Esophagus squamous epithelium (tissue), 5 donors: ENCODE data around the gene KDF1. TPM values are rescaled to one million over a fixed set of nuclear protein-coding genes. Genes with fewer than 3 reads are reported as not detected.

ENCODE experiments used
- DNase-seq: peaks from one replicate; lab custom pipeline; 2025; lab: John Stamatoyannopoulos, UW
- H3K27ac ChIP-seq, 4 donors: fragments of 200-600 bp; sonication (generic); one replicate each; pipeline ENCODE4 v1.5.1; 2016 to 2019; ENCODE audit warnings: mild to moderate bottlenecking in 1 of 4
- H3K27me3 ChIP-seq, 4 donors: fragments of 200-600 bp; sonication (generic); 1 replicate in 3 of 4; 2 replicates in 1 of 4; pipeline versions ENCODE4 v1.5.1 to v1.6.0; 2017 to 2021; ENCODE audit warnings: antibody characterized with exemption in 1 of 4
- H3K36me3 ChIP-seq, 3 donors: fragments of 200-600 bp; sonication (generic); one replicate each; pipeline ENCODE4 v1.5.1; 2016 to 2019
- H3K4me1 ChIP-seq, 3 donors: fragments of 200-600 bp; sonication (generic); one replicate each; pipeline ENCODE4 v1.5.1; 2017 to 2019
- H3K4me3 ChIP-seq, 4 donors: fragments of 200-600 bp; sonication (generic); 1 replicate in 3 of 4; 2 replicates in 1 of 4; pipeline ENCODE4 v1.5.1; 2016 to 2019; ENCODE audit warnings: mild to moderate bottlenecking in 2 of 4, moderate library complexity in 1 of 4
- H3K9me3 ChIP-seq, 3 donors: fragments of 200-600 bp; sonication (generic); one replicate each; pipeline ENCODE4 v1.5.1; 2016 to 2019
- POLR2A ChIP-seq, 4 donors: fragments of 450-650 bp; IDR thresholded peaks; one replicate each; pipeline ENCODE4 v1.6.1; 2017; ENCODE audit warnings: antibody characterized with exemption in 4 of 4, mild to moderate bottlenecking in 4 of 4, moderate library complexity in 3 of 4
- WGBS, 2 donors: methylation state at CpG; one replicate each; pipeline ENCODE4 v1.1.5; 2018; 5-methylcytosine and 5-hydroxymethylcytosine counted together
- intact Hi-C: fragments of 100-400 bp; cut with DNase I; formaldehyde crosslinking; loops from one replicate; pipeline ENCODE4 v1.15.0; 2022
- total RNA-seq, 4 donors: library from RNA; depleted of rRNA; stranded (reverse); fragments of >200 nt; gene quantifications; one replicate each; pipeline ENCODE4 v1.1.0, GENCODE V29; 2016
- TF ChIP-seq, protein P1 (sequence below), 6 experiments: fragments of 450-650 bp in 4 of 6; fragments of 200-600 bp in 2 of 6; sonication (generic) in 2 of 6; IDR thresholded peaks; one replicate each; pipeline ENCODE4 v1.5.1; 2016 to 2019; ENCODE audit warnings: antibody characterized with exemption in 6 of 6, mild to moderate bottlenecking in 4 of 6, moderate library complexity in 4 of 6
- donor health status: DM: yes; HTN: yes; CAD: no.

KDF1 gene
- total RNA-seq, 4 donors from 2014 or later = 18.4 to 25.6 (median 19.6) TPM

DNA sequence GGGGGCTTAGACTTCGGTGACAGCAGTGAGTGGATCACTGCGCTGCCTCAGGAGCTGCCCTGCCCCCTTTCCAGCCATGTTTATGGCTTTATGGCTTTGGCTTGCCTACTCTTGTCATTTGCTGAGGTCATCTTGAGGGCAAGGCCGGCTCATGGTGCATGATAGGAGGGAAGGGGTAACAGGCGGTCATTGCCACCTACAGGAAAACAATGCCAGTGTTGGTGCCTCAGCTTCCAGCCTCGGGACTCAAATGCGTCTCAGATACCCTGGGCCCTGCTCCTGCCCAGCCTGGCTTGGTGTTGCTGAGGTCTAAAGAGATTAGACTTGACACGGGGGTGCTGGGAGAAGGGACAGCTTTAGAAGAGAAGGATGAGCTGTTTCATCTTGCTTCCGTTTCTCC, 14.5 kb downstream of the KDF1 start:
- peaks cover 39 to 100% (median 52%) of the 10 kb centered on the region in 3 donors for H3K36me3 ChIP-seq
- no peak overlapping the region for H3K27ac ChIP-seq
- intact Hi-C loops = no loop called here
- no peak for DNase-seq
- TF ChIP-seq, protein P1, sequence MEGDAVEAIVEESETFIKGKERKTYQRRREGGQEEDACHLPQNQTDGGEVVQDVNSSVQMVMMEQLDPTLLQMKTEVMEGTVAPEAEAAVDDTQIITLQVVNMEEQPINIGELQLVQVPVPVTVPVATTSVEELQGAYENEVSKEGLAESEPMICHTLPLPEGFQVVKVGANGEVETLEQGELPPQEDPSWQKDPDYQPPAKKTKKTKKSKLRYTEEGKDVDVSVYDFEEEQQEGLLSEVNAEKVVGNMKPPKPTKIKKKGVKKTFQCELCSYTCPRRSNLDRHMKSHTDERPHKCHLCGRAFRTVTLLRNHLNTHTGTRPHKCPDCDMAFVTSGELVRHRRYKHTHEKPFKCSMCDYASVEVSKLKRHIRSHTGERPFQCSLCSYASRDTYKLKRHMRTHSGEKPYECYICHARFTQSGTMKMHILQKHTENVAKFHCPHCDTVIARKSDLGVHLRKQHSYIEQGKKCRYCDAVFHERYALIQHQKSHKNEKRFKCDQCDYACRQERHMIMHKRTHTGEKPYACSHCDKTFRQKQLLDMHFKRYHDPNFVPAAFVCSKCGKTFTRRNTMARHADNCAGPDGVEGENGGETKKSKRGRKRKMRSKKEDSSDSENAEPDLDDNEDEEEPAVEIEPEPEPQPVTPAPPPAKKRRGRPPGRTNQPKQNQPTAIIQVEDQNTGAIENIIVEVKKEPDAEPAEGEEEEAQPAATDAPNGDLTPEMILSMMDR (IDR thresholded peaks at IDR 0.05) = no peak
- no peak for TF ChIP-seq POLR2A (IDR thresholded peaks at IDR 0.05)
- no peak overlapping the region for H3K4me3 ChIP-seq
- H3K27me3 ChIP-seq = no peaks in the 10 kb centered on the region
- 73 to 93% methylated on average over 5 to 8 of the region's 8 CpGs for WGBS, 2 donors
- H3K9me3 ChIP-seq = no peaks in the 10 kb centered on the region
- H3K4me1 ChIP-seq = no peaks in the 10 kb centered on the region

DNA sequence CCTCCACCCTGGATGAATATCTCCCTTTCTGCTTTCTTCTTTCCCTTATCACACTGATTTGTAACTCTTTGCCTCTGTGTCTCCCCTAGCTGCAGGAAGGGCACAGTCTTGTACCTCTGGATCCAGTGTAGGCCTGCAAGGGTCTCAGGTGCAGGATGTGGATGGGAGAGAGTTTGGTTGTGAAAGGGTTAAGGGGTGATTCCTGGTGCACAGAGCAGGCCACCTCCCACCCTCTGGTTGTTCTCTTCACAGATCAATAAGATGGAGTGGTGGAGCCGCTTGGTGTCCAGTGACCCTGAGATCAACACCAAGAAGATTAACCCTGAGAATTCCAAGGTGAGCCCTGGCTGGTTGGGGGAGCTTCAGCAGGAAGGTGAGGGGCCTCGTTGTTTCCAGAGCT, 15.1 kb downstream of the KDF1 start:
- intact Hi-C loops = no loop called here
- WGBS, 2 donors = 63% methylated on average over 1 of the region's 2 CpGs; no CpG with 5 or more reads in 1 of the 2 donors
- H3K9me3 ChIP-seq = no peaks in the 10 kb centered on the region
- no peak overlapping the region for H3K27ac ChIP-seq
- TF ChIP-seq, protein P1 (IDR thresholded peaks at IDR 0.05) = no peak
- no peak for TF ChIP-seq POLR2A (IDR thresholded peaks at IDR 0.05)
- peaks cover 39 to 97% (median 52%) of the 10 kb centered on the region in 3 donors for H3K36me3 ChIP-seq
- H3K4me3 ChIP-seq = no peak overlapping the region
- H3K4me1 ChIP-seq = no peaks in the 10 kb centered on the region
- no peaks in the 10 kb centered on the region for H3K27me3 ChIP-seq
- no peak for DNase-seq

DNA sequence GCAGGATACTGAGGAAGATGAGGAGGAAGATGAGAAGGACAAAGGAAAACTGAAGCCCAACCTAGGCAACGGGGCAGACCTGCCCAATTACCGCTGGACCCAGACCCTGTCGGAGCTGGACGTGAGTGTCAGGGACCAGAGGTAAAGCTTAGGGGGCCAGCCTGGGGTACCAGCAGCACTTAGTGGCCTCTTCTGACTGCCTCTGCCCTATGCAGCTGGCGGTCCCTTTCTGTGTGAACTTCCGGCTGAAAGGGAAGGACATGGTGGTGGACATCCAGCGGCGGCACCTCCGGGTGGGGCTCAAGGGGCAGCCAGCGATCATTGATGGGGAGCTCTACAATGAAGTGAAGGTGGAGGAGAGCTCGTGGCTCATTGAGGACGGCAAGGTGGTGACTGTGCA, 17.6 kb downstream of the KDF1 start:
- TF ChIP-seq POLR2A (IDR thresholded peaks at IDR 0.05) = no peak
- TF ChIP-seq, protein P1 (IDR thresholded peaks at IDR 0.05) = no peak
- Histone ChIP-seq H3K4me1 (no peaks in the 10 kb centered on the region), H3K27me3 (no peaks in the 10 kb centered on the region), H3K9me3 (no peaks in the 10 kb centered on the region), H3K36me3 (peaks cover 39 to 90% (median 52%) of the 10 kb centered on the region in 3 donors), H3K27ac (no peak overlapping the region), H3K4me3 (no peak overlapping the region)
- no peak for DNase-seq
- intact Hi-C loops = no loop called here
- WGBS, 2 donors = 90 to 91% methylated on average over 11 to 12 of the region's 12 CpGs

DNA sequence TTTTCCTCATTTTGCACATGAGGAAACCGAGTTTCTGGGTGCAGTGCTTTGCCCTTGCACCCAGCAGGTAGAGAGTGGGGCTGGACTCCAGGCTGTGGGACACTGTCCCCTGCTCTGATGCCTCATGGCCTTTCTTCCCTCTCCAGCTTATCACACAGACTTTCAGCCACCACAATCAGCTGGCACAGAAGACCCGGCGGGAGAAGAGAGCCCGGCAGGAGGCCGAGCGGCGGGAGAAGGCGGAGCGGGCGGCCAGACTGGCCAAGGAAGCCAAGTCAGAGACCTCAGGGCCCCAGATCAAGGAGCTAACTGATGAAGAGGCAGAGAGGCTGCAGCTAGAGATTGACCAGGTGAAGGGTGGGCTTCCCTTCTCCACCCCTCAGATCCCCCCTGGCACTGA, 19.0 kb downstream of the KDF1 start:
- Histone ChIP-seq H3K36me3 (peaks cover 37 to 90% (median 47%) of the 10 kb centered on the region in 3 donors), H3K4me3 (no peak overlapping the region), H3K27ac (no peak overlapping the region), H3K27me3 (no peaks in the 10 kb centered on the region), H3K4me1 (no peaks in the 10 kb centered on the region), H3K9me3 (no peaks in the 10 kb centered on the region)
- DNase-seq = no peak
- TF ChIP-seq POLR2A (IDR thresholded peaks at IDR 0.05) = no peak
- TF ChIP-seq, protein P1 (IDR thresholded peaks at IDR 0.05) = no peak
- 88 to 97% methylated on average over 1 to 6 of the region's 10 CpGs for WGBS, 2 donors
- intact Hi-C loops = no loop called here

DNA sequence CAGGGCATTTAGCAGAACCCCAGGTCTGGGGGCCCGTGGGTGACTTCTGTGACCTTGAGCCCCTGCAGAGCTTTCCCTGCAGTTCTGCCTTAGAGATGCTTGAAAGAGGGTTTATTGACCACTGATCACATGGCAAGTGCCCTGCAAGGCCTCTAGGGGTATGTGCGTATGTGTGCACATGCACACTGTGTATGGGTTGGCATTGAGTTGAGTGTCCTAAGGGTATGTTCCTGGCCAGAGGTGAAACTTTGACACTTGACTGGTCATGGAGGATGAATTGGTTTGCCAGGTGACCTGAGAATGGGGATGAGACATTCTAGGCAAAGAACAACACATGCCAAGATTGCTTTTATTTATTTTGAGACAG, 21.6 kb downstream of the KDF1 start:
- H3K27ac ChIP-seq = no peak overlapping the region
- DNase-seq = no peak
- intact Hi-C loops = no loop called here
- H3K36me3 ChIP-seq = peaks cover 16 to 83% (median 22%) of the 10 kb centered on the region in 3 donors
- no peak overlapping the region for H3K4me3 ChIP-seq
- no peaks in the 10 kb centered on the region for H3K9me3 ChIP-seq
- no peaks in the 10 kb centered on the region for H3K27me3 ChIP-seq
- 86 to 100% methylated on average over 1 to 2 of the region's 2 CpGs for WGBS, 2 donors
- no peaks in the 10 kb centered on the region for H3K4me1 ChIP-seq
- TF ChIP-seq POLR2A (IDR thresholded peaks at IDR 0.05) = no peak
- TF ChIP-seq, protein P1 (IDR thresholded peaks at IDR 0.05) = no peak
